ENCODE data around the gene KLK11.

Gene KLK11

GRCh38 chr19:51064534-51065220 is 38.3 kb upstream of the KLK11 start, which contains the start of gene KLK13:
Gene KLK13, minus strand, starts transcription at chr19:51065092. Its CDS starts 25 bp downstream, at chr19:51065067.
- TF ChIP-seq CTCF (IDR thresholded peaks at IDR 0.05; ENCODE audit: borderline replicate concordance, control extremely low read depth, extremely low read depth, insufficient read depth, missing control alignments): no peak
- DNase-seq (ENCODE audit: low spot score): peak; percentile 59
- in situ Hi-C loops (cut with MboI; ENCODE audit: low sequenced_read_pairs, unreplicated experiment): no loop called here

- in situ Hi-C loops (cut with MboI; ENCODE audit: low sequenced_read_pairs, unreplicated experiment): no loop called here
- DNase-seq (ENCODE audit: low spot score): no peak
Observed at GRCh38 chr19:51063664-51064063, 37.2 kb upstream of the KLK11 start.

GRCh38 chr19:51060973-51061372 is 34.6 kb upstream of the KLK11 start:
- in situ Hi-C loops (cut with MboI; ENCODE audit: low sequenced_read_pairs, unreplicated experiment): no loop called here
- no peak for DNase-seq (ENCODE audit: low spot score)
- TF ChIP-seq CTCF (IDR thresholded peaks at IDR 0.05; ENCODE audit: borderline replicate concordance, control extremely low read depth, extremely low read depth, insufficient read depth, missing control alignments): no peak

More at GRCh38 chr19:51063664-51064063, 37.2 kb upstream of the KLK11 start:
- no peak for TF ChIP-seq CTCF (IDR thresholded peaks at IDR 0.05; ENCODE audit: borderline replicate concordance, control extremely low read depth, extremely low read depth, insufficient read depth, missing control alignments)

- no peak for TF ChIP-seq CTCF (IDR thresholded peaks at IDR 0.05; ENCODE audit: borderline replicate concordance, control extremely low read depth, extremely low read depth, insufficient read depth, missing control alignments)
- no peak for DNase-seq (ENCODE audit: low spot score)
- in situ Hi-C loops (cut with MboI; ENCODE audit: low sequenced_read_pairs, unreplicated experiment): no loop called here
Observed at GRCh38 chr19:51060336-51060735, 33.9 kb upstream of the KLK11 start.

- no peak for TF ChIP-seq CTCF (IDR thresholded peaks at IDR 0.05; ENCODE audit: borderline replicate concordance, control extremely low read depth, extremely low read depth, insufficient read depth, missing control alignments)
- no peak for DNase-seq (ENCODE audit: low spot score)
- in situ Hi-C loops (cut with MboI; ENCODE audit: low sequenced_read_pairs, unreplicated experiment): no loop called here
Observed at GRCh38 chr19:51059715-51060114, 33.3 kb upstream of the KLK11 start.

- in situ Hi-C loops (cut with MboI; ENCODE audit: low sequenced_read_pairs, unreplicated experiment): no loop called here
- no peak for TF ChIP-seq CTCF (IDR thresholded peaks at IDR 0.05; ENCODE audit: borderline replicate concordance, control extremely low read depth, extremely low read depth, insufficient read depth, missing control alignments)
- DNase-seq (ENCODE audit: low spot score): no peak
Observed at GRCh38 chr19:51055866-51056265, 29.4 kb upstream of the KLK11 start.

All from GM13976 (cell line).